H1 (cell line): ENCODE measurements around the gene GNAI1. TPM values are rescaled to one million over a fixed set of nuclear protein-coding genes. Genes with fewer than 3 reads are reported as not detected.
A peak's percentile ranks its signal among the peaks of the same experiment; 100 is the strongest.

Source experiments
- ATF3 ChIP-seq: IDR thresholded peaks from 2 replicates; pipeline ENCODE4 v1.6.1; 2011; ENCODE audit warnings: low read depth, mild to moderate bottlenecking, low read length; ENCODE audit not compliant: insufficient read depth
- CBX8 ChIP-seq: fragments of 300-800, 300-1000 bp; sonication (generic); IDR thresholded peaks from 2 replicates; pipeline ENCODE4 v1.7.1; 2016; ENCODE audit warnings: low read depth, low read length, borderline replicate concordance
- CHD7 ChIP-seq: fragments of 300-600 bp; sonication (generic); IDR thresholded peaks from 2 replicates; pipeline ENCODE4 v1.7.1; 2012; ENCODE audit warnings: low read length, moderate library complexity, mild to moderate bottlenecking, inconsistent platforms; ENCODE audit not compliant: insufficient replicate concordance
- CREB1 ChIP-seq: IDR thresholded peaks from 2 replicates; pipeline ENCODE4 v1.6.1; 2012; ENCODE audit warnings: inconsistent platforms
- E2F6 ChIP-seq: IDR thresholded peaks from 2 replicates; pipeline ENCODE4 v1.6.1; 2012; ENCODE audit warnings: inconsistent platforms
- HDAC6 ChIP-seq: IDR thresholded peaks from one replicate; pipeline ENCODE4 v1.7.1; 2012; ENCODE audit warnings: low read depth, mild to moderate bottlenecking, inconsistent platforms, low read length, moderate library complexity
- KDM4A ChIP-seq: IDR thresholded peaks from one replicate; pipeline ENCODE4 v1.7.1; 2012; ENCODE audit warnings: low read depth, mild to moderate bottlenecking, moderate library complexity, low read length, inconsistent platforms; ENCODE audit not compliant: severe bottlenecking
- SP2 ChIP-seq: IDR thresholded peaks from 2 replicates; pipeline ENCODE4 v1.6.1; 2012; ENCODE audit warnings: mild to moderate bottlenecking, low read length, inconsistent platforms
- YY1 ChIP-seq: IDR thresholded peaks from 2 replicates; pipeline ENCODE4 v1.6.1; 2011; ENCODE audit warnings: low read depth, mild to moderate bottlenecking, low read length
- polyA plus RNA-seq, 7 experiments: library from polyadenylated mRNA; depleted of rRNA in 3 of 7; stranded (reverse) in 5 of 7; unstranded in 2 of 7; fragments of >200 nt in 5 of 7; fragments of 200-250 nt in 2 of 7; gene quantifications; 1 replicate in 5 of 7; 2 replicates in 1 of 7; 4 replicates in 1 of 7; pipeline versions ENCODE4 v1.2.1 to v1.2.3, GENCODE V29; 2011 to 2013; ENCODE audit warnings: missing spikeins in 2 of 7, mixed read lengths in 2 of 7
- total RNA-seq: library from RNA; stranded (reverse); fragmentation: NEBNext Ultra II Directional; extraction: Animal tissue kit (Norgen Biotek cat#: 25700); gene quantifications from 2 replicates; pipeline ENCODE4 v1.2.1, GENCODE V29; 2021

GNAI1 gene
- total and polyA plus RNA-seq, 2 of the 8 experiments (the other 6 are each of a cell fraction or from before 2014, with no cell fraction given): 8.0 to 29.5 TPM

GRCh38 chr7:80134536-80135308 lies at the start of gene GNAI1 (continued):
- TF ChIP-seq CHD7 (no peak), YY1 (no peak), CBX8 (no peak), E2F6 (0 out of 2 replicates have a peak, but pooled peaks have one; percentile 3), SP2 (no peak), KDM4A (no peak), CREB1 (0 out of 2 replicates have a peak, but pooled peaks have one; percentile 19), ATF3 (no peak), HDAC6 (no peak)
